Endothelial cell of umbilical vein (primary cell): ENCODE measurements around the gene HDHD5.

Experiments used
- EZH2 ChIP-seq: IDR thresholded peaks from 2 replicates; pipeline ENCODE4 v1.6.1; 2012; ENCODE audit warnings: borderline replicate concordance, low read depth, mild to moderate bottlenecking, moderate library complexity, low read length, inconsistent platforms; ENCODE audit not compliant: severe bottlenecking
- FOS ChIP-seq: IDR thresholded peaks from 2 replicates; pipeline ENCODE4 v1.6.1; 2011; ENCODE audit warnings: mild to moderate bottlenecking, low read length, moderate library complexity, borderline replicate concordance; ENCODE audit not compliant: insufficient read depth
- GATA2 ChIP-seq: IDR thresholded peaks from 2 replicates; pipeline ENCODE4 v1.7.0; 2011; ENCODE audit warnings: low read depth, mild to moderate bottlenecking, moderate library complexity, mixed read lengths, low read length; ENCODE audit not compliant: insufficient read length, insufficient read depth
- JUN ChIP-seq: IDR thresholded peaks from 2 replicates; pipeline ENCODE4 v1.6.1; 2011; ENCODE audit warnings: borderline replicate concordance, low read depth; ENCODE audit not compliant: insufficient read length, insufficient read depth
- MYC ChIP-seq: IDR thresholded peaks from one replicate; pipeline ENCODE4 v1.6.1; 2011; ENCODE audit warnings: mild to moderate bottlenecking, low read depth, low read length
- POLR2A ChIP-seq: IDR thresholded peaks from 2 replicates; pipeline ENCODE4 v1.6.1; 2012; ENCODE audit warnings: low read depth, mild to moderate bottlenecking, control low read depth, low read length
- POLR2AphosphoS5 ChIP-seq: IDR thresholded peaks from 2 replicates; pipeline ENCODE4 v1.6.1; 2012; ENCODE audit warnings: low read depth, mild to moderate bottlenecking, control low read depth, low read length, moderate library complexity; ENCODE audit not compliant: insufficient read depth
- TF ChIP-seq, protein P1 (sequence below), 2 donors: IDR thresholded peaks; 1 replicate in 1 of 2; 2 replicates in 1 of 2; pipeline ENCODE4 v1.5.1; 2011; ENCODE audit warnings: low read length in 2 of 2, mild to moderate bottlenecking in 2 of 2, moderate library complexity in 2 of 2, control low read depth in 1 of 2, inconsistent platforms in 1 of 2, low read depth in 1 of 2; ENCODE audit not compliant: insufficient read depth in 1 of 2; ENCODE audit errors: extremely low read depth in 1 of 2
- TF ChIP-seq, protein P2 (sequence below): IDR thresholded peaks from 2 replicates; pipeline ENCODE4 v1.6.1; 2011; ENCODE audit not compliant: insufficient read depth, insufficient read length

DNA sequence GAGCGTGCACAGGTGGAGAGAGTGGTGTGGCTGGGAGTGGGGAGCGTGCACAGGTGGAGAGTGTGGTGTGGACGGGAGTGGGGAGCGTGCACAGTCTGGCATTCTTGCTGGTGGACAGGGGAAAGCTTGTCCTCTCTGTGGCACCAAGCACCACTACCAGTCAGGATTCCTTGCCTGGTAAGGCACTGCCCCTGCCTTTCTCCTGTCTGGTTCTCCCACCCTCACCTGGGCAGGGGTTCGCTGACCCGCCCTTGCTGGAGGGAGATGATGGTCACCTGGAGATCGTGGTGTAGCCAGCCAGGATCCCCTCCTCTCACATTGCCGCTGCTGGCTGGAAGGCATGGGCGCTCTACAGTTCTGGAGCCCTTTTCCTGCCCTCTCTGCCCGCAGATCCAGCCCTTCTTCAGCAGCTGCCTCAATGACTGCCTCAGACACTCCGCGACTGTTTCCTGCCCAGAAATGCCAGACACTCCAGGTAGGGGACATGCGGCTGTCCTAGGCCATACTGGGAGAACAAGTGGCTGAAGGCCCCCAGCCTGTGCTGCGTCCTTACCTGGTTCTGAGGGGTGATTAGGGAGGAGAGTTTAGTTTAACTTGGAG is 54.6 kb downstream of the HDHD5 start:
- TF ChIP-seq POLR2AphosphoS5 (no peak), POLR2A (no peak), EZH2 (no peak), JUN (no peak), FOS (no peak), MYC (no peak), GATA2 (no peak)
- TF ChIP-seq, protein P1, sequence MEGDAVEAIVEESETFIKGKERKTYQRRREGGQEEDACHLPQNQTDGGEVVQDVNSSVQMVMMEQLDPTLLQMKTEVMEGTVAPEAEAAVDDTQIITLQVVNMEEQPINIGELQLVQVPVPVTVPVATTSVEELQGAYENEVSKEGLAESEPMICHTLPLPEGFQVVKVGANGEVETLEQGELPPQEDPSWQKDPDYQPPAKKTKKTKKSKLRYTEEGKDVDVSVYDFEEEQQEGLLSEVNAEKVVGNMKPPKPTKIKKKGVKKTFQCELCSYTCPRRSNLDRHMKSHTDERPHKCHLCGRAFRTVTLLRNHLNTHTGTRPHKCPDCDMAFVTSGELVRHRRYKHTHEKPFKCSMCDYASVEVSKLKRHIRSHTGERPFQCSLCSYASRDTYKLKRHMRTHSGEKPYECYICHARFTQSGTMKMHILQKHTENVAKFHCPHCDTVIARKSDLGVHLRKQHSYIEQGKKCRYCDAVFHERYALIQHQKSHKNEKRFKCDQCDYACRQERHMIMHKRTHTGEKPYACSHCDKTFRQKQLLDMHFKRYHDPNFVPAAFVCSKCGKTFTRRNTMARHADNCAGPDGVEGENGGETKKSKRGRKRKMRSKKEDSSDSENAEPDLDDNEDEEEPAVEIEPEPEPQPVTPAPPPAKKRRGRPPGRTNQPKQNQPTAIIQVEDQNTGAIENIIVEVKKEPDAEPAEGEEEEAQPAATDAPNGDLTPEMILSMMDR (IDR thresholded peaks at IDR 0.05; ENCODE audit: extremely low read depth in 1 of 2, insufficient read depth in 1 of 2, low read depth in 1 of 2, low read length in 2 of 2): no peak
- TF ChIP-seq, protein P2, sequence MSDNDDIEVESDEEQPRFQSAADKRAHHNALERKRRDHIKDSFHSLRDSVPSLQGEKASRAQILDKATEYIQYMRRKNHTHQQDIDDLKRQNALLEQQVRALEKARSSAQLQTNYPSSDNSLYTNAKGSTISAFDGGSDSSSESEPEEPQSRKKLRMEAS: no peak
